ENCODE measurements around the gene INHBB. TPM values are rescaled to one million over a fixed set of nuclear protein-coding genes. Genes with fewer than 3 reads are reported as not detected.

The INHBB gene
- 10 to 100 TPM; 21.4 to 69.1 (median 62.1) TPM for total RNA-seq

DNA sequence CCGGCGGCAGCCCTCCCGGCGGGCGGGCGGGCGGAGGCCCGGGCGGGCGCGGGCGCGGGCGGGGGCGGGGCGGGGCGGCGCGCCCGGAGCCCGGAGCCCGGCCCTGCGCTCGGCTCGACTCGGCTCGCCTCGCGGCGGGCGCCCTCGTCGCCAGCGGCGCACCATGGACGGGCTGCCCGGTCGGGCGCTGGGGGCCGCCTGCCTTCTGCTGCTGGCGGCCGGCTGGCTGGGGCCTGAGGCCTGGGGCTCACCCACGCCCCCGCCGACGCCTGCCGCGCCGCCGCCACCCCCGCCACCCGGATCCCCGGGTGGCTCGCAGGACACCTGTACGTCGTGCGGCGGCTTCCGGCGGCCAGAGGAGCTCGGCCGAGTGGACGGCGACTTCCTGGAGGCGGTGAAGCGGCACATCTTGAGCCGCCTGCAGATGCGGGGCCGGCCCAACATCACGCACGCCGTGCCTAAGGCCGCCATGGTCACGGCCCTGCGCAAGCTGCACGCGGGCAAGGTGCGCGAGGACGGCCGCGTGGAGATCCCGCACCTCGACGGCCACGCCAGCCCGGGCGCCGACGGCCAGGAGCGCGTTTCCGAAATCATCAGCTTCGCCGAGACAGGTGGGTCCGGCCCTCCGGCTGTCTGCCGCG, at the start of gene INHBB:
INHBB (plus strand) TSS at position 111 of the 641 bp plus-strand sequence; CDS start at position 164, 53 bp downstream.
- TF ChIP-seq, protein P1, sequence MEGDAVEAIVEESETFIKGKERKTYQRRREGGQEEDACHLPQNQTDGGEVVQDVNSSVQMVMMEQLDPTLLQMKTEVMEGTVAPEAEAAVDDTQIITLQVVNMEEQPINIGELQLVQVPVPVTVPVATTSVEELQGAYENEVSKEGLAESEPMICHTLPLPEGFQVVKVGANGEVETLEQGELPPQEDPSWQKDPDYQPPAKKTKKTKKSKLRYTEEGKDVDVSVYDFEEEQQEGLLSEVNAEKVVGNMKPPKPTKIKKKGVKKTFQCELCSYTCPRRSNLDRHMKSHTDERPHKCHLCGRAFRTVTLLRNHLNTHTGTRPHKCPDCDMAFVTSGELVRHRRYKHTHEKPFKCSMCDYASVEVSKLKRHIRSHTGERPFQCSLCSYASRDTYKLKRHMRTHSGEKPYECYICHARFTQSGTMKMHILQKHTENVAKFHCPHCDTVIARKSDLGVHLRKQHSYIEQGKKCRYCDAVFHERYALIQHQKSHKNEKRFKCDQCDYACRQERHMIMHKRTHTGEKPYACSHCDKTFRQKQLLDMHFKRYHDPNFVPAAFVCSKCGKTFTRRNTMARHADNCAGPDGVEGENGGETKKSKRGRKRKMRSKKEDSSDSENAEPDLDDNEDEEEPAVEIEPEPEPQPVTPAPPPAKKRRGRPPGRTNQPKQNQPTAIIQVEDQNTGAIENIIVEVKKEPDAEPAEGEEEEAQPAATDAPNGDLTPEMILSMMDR (IDR thresholded peaks at IDR 0.05; ENCODE audit: low read depth) = no peak

DNA sequence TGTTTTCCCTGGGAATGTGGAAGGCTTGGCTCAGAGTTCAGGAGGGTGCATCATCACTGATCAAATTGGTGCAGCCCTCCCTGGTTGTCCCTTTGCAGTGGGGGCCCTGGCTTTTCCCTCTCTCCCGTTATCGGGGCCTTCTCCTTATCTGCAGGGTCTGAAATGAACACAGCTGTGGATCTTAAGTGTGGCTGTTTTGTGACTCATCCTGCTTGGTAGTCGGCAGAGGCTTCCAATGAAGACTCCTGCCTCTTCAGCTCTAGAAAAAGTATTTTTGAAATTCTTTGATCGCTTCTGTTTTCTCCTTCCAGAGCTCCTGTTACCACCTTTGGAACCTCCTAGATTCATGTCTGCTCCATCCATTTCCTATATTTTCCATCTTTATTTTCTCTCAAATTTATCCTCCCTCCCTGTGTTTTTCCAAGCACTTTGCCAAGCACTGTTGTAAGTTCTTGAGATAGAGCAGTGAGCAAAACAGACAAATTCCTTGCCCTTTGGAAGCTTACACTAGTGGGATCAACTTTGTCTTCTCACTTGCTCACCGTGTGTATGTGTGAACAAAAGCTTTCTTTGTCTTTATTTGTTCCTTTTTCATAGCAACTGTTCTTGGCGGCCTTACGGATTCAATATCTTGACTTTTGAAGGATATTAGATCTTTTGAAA, 47.6 kb upstream of the INHBB start:
- TF ChIP-seq, protein P1 (IDR thresholded peaks at IDR 0.05; ENCODE audit: low read depth) = no peak

DNA sequence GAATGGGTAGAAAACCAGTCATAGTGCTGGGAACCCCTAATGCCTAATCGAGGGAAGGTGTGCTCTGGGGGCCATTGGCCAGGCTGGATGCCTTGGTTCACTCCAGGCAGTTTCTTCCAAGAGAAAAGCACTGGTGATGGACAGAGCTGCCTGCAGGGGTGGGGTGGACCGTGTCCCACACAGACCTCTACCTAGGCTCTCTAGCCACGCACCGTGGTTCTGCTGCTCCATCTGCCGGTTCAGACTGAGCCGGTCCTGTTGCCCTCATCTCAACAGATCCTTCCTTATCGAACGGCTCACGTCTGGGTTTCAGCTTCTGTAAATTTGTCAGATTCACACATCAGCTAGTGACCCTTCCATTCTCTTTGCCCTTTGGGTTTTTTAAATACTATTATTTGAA, 46.9 kb upstream of the INHBB start:
- TF ChIP-seq, protein P1 (IDR thresholded peaks at IDR 0.05; ENCODE audit: low read depth) = no peak

DNA sequence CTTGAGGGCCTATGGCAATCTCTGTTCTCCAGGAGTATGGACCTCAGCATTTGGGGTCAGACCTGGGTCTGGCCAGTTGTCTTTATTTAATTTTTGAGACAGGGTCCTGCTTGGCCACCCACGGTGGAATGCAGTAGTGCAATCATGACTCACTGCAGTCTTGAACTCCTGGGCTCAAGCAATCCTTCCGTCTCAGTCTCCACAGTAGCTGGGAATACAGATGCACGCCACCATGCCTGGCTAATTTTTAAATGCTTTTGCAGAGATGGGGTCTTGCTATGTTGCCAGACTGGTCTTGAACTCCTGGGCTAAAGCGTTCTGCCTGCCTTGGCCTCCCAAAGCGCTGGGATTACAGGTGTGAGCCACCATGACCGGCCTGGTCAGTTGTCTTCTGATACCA, 46.4 kb upstream of the INHBB start:
- TF ChIP-seq, protein P1 (IDR thresholded peaks at IDR 0.05; ENCODE audit: low read depth) = no peak

DNA sequence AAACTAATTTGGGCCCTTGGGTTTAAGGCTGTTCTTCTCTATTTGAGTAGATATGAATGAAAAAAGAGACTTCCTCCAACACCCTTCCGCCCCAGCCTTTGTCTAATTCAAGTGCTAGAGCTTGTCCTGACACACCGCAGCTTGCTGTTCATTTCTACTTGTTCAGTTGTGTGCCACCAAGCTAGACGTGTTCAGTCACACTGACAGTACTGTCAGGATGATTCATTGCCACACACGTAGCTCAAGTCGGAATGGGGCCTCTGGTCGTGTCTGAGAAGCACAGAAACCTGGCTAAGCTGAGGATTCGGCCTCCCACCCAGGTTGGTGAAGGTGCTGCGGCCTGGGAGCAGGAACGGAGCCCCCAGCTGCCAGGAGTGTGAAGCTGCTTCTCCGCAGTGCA, 45.6 kb upstream of the INHBB start:
- TF ChIP-seq, protein P1 (IDR thresholded peaks at IDR 0.05; ENCODE audit: low read depth) = no peak

DNA sequence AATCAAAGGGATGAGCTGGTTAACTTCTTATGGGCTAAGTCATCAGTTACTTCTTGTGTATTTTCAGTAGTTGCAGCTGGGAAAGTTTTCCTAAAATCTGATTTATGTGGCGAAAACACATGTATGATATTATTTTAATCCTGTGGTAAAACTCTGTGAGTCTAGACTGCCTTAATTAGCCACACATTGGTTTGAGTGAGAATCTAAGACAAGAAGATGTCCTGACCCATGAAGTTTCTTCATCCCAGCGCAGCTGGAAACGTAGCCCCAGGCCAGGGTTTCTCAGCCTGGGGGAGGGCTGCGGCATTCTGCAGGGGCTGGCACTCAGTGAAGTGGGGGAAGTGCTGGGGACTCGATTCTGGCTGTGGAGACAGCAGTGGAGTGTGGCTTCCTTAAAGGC, 44.7 kb upstream of the INHBB start:
- TF ChIP-seq, protein P1 (IDR thresholded peaks at IDR 0.05; ENCODE audit: low read depth) = no peak

DNA sequence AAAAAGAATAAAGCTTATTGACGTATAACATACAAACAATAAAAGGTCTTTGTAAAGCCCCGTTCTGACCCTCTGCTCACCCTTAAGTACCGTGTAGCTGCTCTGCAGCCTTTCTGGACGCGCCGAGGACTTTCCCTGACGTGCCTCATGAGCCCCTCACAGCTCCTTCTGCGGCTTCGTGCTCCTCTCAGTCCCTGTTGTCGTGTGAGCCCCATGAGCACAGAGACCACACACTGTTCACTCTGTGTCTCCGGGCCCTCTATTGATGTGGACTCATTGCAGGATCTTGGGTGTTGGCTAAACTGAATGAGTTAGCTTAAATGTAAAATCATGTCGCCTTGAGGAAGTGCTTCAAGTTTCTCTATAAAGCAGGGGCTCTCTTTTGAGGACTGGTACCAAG, 43.6 kb upstream of the INHBB start:
- TF ChIP-seq, protein P1 (IDR thresholded peaks at IDR 0.05; ENCODE audit: low read depth) = no peak

Measured in subcutaneous adipose tissue (tissue), 4 donors.